CD14-positive monocyte (primary cell): ENCODE measurements around the gene SH3GL3. TPM values are rescaled to one million over a fixed set of nuclear protein-coding genes. Genes with fewer than 3 reads are reported as not detected.

Experiments
- DNase-seq, 3 donors: peaks; one replicate each; pipeline ENCODE4 v3.0.0-alpha.2; 2011 to 2022
- H2AFZ ChIP-seq: 2 replicates; pipeline ENCODE4 v1.6.0; 2012; ENCODE audit warnings: mild to moderate bottlenecking, low read depth, low read length, inconsistent platforms; ENCODE audit not compliant: insufficient read depth, poor library complexity, severe bottlenecking
- H3K27ac ChIP-seq, 2 donors: 1 replicate in 1 of 2; 2 replicates in 1 of 2; pipeline ENCODE4 v1.5.1; 2012 to 2013; ENCODE audit warnings: low read length in 2 of 2, control low read depth in 1 of 2, inconsistent platforms in 1 of 2, low read depth in 1 of 2, mild to moderate bottlenecking in 1 of 2
- H3K27me3 ChIP-seq, 2 donors: one replicate each; pipeline versions ENCODE4 v1.6.0 to v1.6.1; 2011 to 2013; ENCODE audit warnings: low read length in 2 of 2; ENCODE audit not compliant: control insufficient read depth in 2 of 2, insufficient read depth in 2 of 2
- H3K36me3 ChIP-seq, 2 donors: replicated peaks in 1 of 2; 1 replicate in 1 of 2; 2 replicates in 1 of 2; pipeline versions ENCODE4 v1.5.1 to v1.6.1; 2012 to 2013; ENCODE audit warnings: low read length in 2 of 2, control low read depth in 1 of 2, inconsistent platforms in 1 of 2, mild to moderate bottlenecking in 1 of 2; ENCODE audit not compliant: insufficient read depth in 2 of 2, control insufficient read depth in 1 of 2
- H3K4me1 ChIP-seq, 2 donors: 1 replicate in 1 of 2; 2 replicates in 1 of 2; pipeline versions ENCODE4 v1.5.1 to v1.6.1; 2012 to 2013; ENCODE audit warnings: low read length in 2 of 2, control low read depth in 1 of 2, inconsistent platforms in 1 of 2, mild to moderate bottlenecking in 1 of 2, moderate library complexity in 1 of 2; ENCODE audit not compliant: insufficient read depth in 2 of 2, control insufficient read depth in 1 of 2
- H3K4me2 ChIP-seq: replicated peaks from 2 replicates; pipeline ENCODE3; 2012; ENCODE audit warnings: low read length, moderate library complexity, mild to moderate bottlenecking; ENCODE audit not compliant: poor library complexity, severe bottlenecking; ENCODE audit errors: extremely low read depth
- H3K4me3 ChIP-seq, 3 experiments: fragments of 200-600 bp in 1 of 3; sonication (generic) in 1 of 3; replicated peaks in 1 of 3; 1 replicate in 2 of 3; 2 replicates in 1 of 3; pipeline ENCODE4 v1.5.1; 2011 to 2013; ENCODE audit warnings: low read length in 3 of 3, mild to moderate bottlenecking in 3 of 3, control low read depth in 2 of 3, low read depth in 2 of 3, inconsistent platforms in 1 of 3, moderate library complexity in 1 of 3
- H3K79me2 ChIP-seq: 2 replicates; pipeline ENCODE4 v1.6.0; 2012; ENCODE audit warnings: mild to moderate bottlenecking, control low read depth, inconsistent platforms, low read length, moderate library complexity; ENCODE audit not compliant: insufficient read depth
- H3K9ac ChIP-seq: 2 replicates; pipeline ENCODE4 v1.6.0; 2017; ENCODE audit warnings: low read length, mild to moderate bottlenecking; ENCODE audit not compliant: insufficient read depth, poor library complexity, severe bottlenecking
- H3K9me3 ChIP-seq, 2 donors: replicated peaks in 1 of 2; 1 replicate in 1 of 2; 2 replicates in 1 of 2; pipeline versions ENCODE4 v1.5.1 to v1.6.1; 2012 to 2013; ENCODE audit warnings: low read length in 2 of 2, control low read depth in 1 of 2; ENCODE audit not compliant: control insufficient read depth in 1 of 2, insufficient read depth in 1 of 2
- H4K20me1 ChIP-seq: 2 replicates; pipeline ENCODE4 v1.6.0; 2012; ENCODE audit warnings: mild to moderate bottlenecking, low read length, control low read depth, moderate library complexity; ENCODE audit not compliant: insufficient read depth
- H3K27ac Mint-ChIP-seq, 7 donors: one replicate each; pipeline ENCODE4 v1.8.0; 2020; ENCODE audit warnings: mild to moderate bottlenecking in 7 of 7, mixed read lengths in 7 of 7, moderate library complexity in 6 of 7, inconsistent platforms in 2 of 7
- H3K27me3 Mint-ChIP-seq, 3 donors: one replicate each; pipeline ENCODE4 v1.8.0; 2021 to 2022; ENCODE audit warnings: low read depth in 3 of 3, mild to moderate bottlenecking in 3 of 3, mixed read lengths in 3 of 3, moderate library complexity in 3 of 3, inconsistent platforms in 1 of 3
- H3K36me3 Mint-ChIP-seq, 2 donors: one replicate each; pipeline ENCODE4 v1.8.0; 2020; ENCODE audit warnings: mixed read lengths in 2 of 2, inconsistent platforms in 1 of 2, mild to moderate bottlenecking in 1 of 2
- H3K4me1 Mint-ChIP-seq: one replicate; pipeline ENCODE4 v1.8.0; 2020; ENCODE audit warnings: mild to moderate bottlenecking, mixed read lengths
- H3K4me3 Mint-ChIP-seq, 2 donors: one replicate each; pipeline ENCODE4 v1.8.0; 2020; ENCODE audit warnings: mild to moderate bottlenecking in 2 of 2, mixed read lengths in 2 of 2, moderate library complexity in 1 of 2
- H3K9me3 Mint-ChIP-seq, 7 donors: one replicate each; pipeline ENCODE4 v1.8.0; 2020 to 2022; ENCODE audit warnings: mixed read lengths in 7 of 7, mild to moderate bottlenecking in 6 of 7, moderate library complexity in 6 of 7, inconsistent platforms in 2 of 7
- CTCF ChIP-seq: fragments of 200-600 bp; IDR thresholded peaks from one replicate; pipeline ENCODE4 v1.8.0; 2022; ENCODE audit warnings: antibody characterized with exemption, mild to moderate bottlenecking
- WGBS: methylation state at CpG from one replicate; pipeline ENCODE4 v1.1.5; 2013; ENCODE audit warnings: missing lambda C conversion rate; ENCODE audit not compliant: insufficient coverage; 5-methylcytosine and 5-hydroxymethylcytosine counted together
- intact Hi-C, 2 donors: fragments of 100-400 bp; cut with micrococcal nuclease; formaldehyde crosslinking; loops; one replicate each; pipeline versions ENCODE4 v1.15.0 to v1.15.1; 2023
- polyA minus RNA-seq: library from RNA; depleted of rRNA, polyadenylated mRNA; stranded (reverse); fragments of >200 nt; gene quantifications from 2 replicates; pipeline ENCODE4 v1.2.3, GENCODE V29; 2012
- polyA plus RNA-seq, 3 donors: library from polyadenylated mRNA; depleted of rRNA in 1 of 3; unstranded in 2 of 3; stranded (reverse) in 1 of 3; fragments of 300-500 nt in 2 of 3; fragments of >200 nt in 1 of 3; fragmentation: Illumina TruSeq in 2 of 3; gene quantifications; 1 replicate in 2 of 3; 2 replicates in 1 of 3; pipeline ENCODE4 v1.2.3, GENCODE V29; 2012 to 2021
- total RNA-seq, 12 experiments: library from RNA in 1 of 12; stranded (reverse) in 1 of 12; fragments of 120-200 nt in 1 of 12; gene quantifications; one replicate each; pipeline ENCODE4 v1.2.4 and lab custom pipeline; 2013 to 2026; ENCODE audit warnings: mixed read lengths in 6 of 12, inconsistent platforms in 1 of 12

Gene SH3GL3, protein sequence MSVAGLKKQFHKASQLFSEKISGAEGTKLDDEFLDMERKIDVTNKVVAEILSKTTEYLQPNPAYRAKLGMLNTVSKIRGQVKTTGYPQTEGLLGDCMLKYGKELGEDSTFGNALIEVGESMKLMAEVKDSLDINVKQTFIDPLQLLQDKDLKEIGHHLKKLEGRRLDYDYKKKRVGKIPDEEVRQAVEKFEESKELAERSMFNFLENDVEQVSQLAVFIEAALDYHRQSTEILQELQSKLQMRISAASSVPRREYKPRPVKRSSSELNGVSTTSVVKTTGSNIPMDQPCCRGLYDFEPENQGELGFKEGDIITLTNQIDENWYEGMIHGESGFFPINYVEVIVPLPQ
- not detected for total RNA-seq (2013)
- polyA plus RNA-seq (not detected), polyA minus RNA-seq (not detected in 2 replicates), total RNA-seq (lab: John Stamatoyannopoulos, UW) (0 to 0.81 (median 0.05) reads per million in 11 experiments)

DNA sequence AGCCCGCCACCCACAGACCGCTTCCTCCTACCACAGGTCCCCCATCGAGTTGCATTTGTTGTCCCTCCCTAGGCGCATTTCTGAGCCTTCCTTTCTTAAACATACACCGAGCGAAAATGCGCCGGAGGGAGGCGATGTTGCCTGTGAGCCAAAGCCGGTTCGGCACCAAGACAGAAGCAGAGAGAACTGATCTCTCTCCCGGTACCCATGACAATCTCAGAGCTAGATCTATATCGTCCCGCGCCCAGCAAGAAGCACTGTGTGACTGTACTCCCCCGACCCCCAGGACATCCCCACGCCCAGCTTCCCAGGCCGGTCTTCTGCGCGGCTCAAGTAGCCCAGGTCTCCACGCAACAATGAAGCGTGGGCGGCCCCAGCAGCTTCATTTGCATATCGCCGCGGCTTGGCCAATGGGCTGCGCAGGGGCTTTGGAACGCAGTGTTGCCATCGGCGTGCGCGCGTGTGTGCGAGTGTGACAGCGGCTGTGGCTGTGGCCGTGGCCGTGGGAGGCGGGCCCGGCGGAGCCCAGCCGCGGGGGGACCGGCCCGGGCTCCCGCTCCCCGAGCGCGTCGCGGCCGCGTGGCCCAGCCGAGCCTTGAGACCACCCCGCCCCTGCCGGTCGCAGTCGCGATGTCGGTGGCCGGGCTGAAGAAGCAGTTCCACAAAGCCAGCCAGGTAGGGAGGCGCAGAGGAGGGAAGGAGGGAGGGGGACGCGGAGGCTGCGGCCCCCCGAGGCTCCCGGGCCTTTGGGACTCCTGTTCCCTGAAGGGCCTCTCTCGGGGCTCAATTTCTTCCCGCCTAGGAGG, at the start of gene SH3GL3:
SH3GL3 (plus strand) TSS at position 438 of the 806 bp plus-strand sequence; CDS start at position 631, 193 bp downstream.
- H3K4me3 ChIP-seq = peak within 1 kb of the TSS in 2 of 3 experiments; percentile 12 to 68
- Mint-ChIP-seq H3K9me3 (peaks cover 0 to 6% (median 2%) of the 10 kb centered on the region in 7 donors), H3K36me3 (no peaks in the 10 kb centered on the region), H3K27me3 (peaks cover 40 to 55% (median 50%) of the 10 kb centered on the region in 3 donors), H3K4me3 (peak within 1 kb of the TSS; percentile 71 to 92), H3K27ac (peak within 1 kb of the TSS in 2 of 7 donors; percentile 25 to 79), H3K4me1 (peaks cover 10% of the 10 kb centered on the region)
- peaks cover 4 to 9% of the 10 kb centered on the region in 2 donors for H3K9me3 ChIP-seq
- DNase-seq = peak; percentile 37 to 62 (median 45)
- H2AFZ ChIP-seq = peak within 1 kb of the TSS; percentile 61
- no peaks in the 10 kb centered on the region for H4K20me1 ChIP-seq
- no peak within 1 kb of the TSS for H3K9ac ChIP-seq
- peaks cover 37 to 47% of the 10 kb centered on the region in 2 donors for H3K27me3 ChIP-seq
- H3K4me1 ChIP-seq = peaks cover 13 to 16% of the 10 kb centered on the region in 2 donors
- H3K36me3 ChIP-seq = no peaks in the 10 kb centered on the region
- peak within 1 kb of the TSS; percentile 73 for H3K4me2 ChIP-seq
- no peak within 1 kb of the TSS for H3K27ac ChIP-seq
- WGBS = 0% methylated on average over 55 of the region's 68 CpGs
- TF ChIP-seq CTCF = no peak
- no peaks in the 10 kb centered on the region for H3K79me2 ChIP-seq
- intact Hi-C loops = no loop called here

DNA sequence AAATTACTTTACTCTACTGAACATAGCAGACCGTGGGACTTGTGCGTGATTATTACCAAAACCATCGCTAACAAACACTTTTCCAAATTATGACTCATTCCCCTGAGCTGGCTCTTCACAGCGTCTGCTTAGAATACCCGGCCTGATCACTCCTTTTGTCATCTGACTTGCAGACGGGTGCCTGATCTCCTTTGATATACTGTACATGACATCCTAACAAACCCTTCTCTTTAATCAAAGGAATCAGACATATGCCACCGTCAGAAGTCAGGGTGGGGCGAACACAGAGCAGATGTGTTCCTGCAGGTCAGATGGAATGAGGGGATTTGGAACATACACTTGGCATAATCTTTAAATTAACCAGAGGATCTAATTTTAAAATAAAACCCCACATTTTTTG, 48.5 kb upstream of the SH3GL3 start:
- 98% methylated on average over 6 of the region's 8 CpGs for WGBS
- no peak for DNase-seq
- Mint-ChIP-seq H3K4me1 (no peaks in the 10 kb centered on the region), H3K36me3 (no peaks in the 10 kb centered on the region), H3K27me3 (peaks cover 7 to 17% (median 14%) of the 10 kb centered on the region in 3 donors), H3K27ac (no peak overlapping the region), H3K9me3 (no peaks in the 10 kb centered on the region), H3K4me3 (no peak overlapping the region)
- H3K36me3 ChIP-seq = no peaks in the 10 kb centered on the region
- H3K9ac ChIP-seq = no peak overlapping the region
- H3K9me3 ChIP-seq = no peaks in the 10 kb centered on the region
- intact Hi-C loops = no loop called here
- H3K4me3 ChIP-seq = no peak overlapping the region
- no peaks in the 10 kb centered on the region for H4K20me1 ChIP-seq
- H3K27me3 ChIP-seq = no peaks in the 10 kb centered on the region
- no peak overlapping the region for H2AFZ ChIP-seq
- H3K4me1 ChIP-seq = no peaks in the 10 kb centered on the region
- TF ChIP-seq CTCF = no peak
- H3K79me2 ChIP-seq = no peaks in the 10 kb centered on the region
- no peak overlapping the region for H3K4me2 ChIP-seq
- H3K27ac ChIP-seq = no peak overlapping the region
